ENCODE measurements around the gene EPS8L1. TPM values are rescaled to one million over a fixed set of nuclear protein-coding genes. Genes with fewer than 3 reads are reported as not detected.

Gene EPS8L1
- total RNA-seq, 2 donors from 2014 or later: 22.1 to 23.3 TPM

GRCh38 chr19:55041244-55041626, 34.4 kb upstream of the EPS8L1 start:
- WGBS, 2 donors: 86 to 94% methylated on average over 10 of the region's 10 CpGs
- Histone ChIP-seq H3K4me1 (no peaks in the 10 kb centered on the region), H3K4me3 (no peak overlapping the region), H3K27me3 (no peaks in the 10 kb centered on the region), H3K9me3 (no peaks in the 10 kb centered on the region), H3K36me3 (replicated peaks in 1 of 2; ENCODE audit: insufficient read depth in 1 of 2, low read depth in 2 of 2) (peaks cover 8 to 15% of the 10 kb centered on the region in 2 donors), H3K27ac (no peak overlapping the region)
- ATAC-seq: no peak
- DNase-seq: no peak
- intact Hi-C loops (cut with DNase I): no loop called here
- TF ChIP-seq POLR2A (IDR thresholded peaks at IDR 0.05): no peak
- TF ChIP-seq, protein P1, sequence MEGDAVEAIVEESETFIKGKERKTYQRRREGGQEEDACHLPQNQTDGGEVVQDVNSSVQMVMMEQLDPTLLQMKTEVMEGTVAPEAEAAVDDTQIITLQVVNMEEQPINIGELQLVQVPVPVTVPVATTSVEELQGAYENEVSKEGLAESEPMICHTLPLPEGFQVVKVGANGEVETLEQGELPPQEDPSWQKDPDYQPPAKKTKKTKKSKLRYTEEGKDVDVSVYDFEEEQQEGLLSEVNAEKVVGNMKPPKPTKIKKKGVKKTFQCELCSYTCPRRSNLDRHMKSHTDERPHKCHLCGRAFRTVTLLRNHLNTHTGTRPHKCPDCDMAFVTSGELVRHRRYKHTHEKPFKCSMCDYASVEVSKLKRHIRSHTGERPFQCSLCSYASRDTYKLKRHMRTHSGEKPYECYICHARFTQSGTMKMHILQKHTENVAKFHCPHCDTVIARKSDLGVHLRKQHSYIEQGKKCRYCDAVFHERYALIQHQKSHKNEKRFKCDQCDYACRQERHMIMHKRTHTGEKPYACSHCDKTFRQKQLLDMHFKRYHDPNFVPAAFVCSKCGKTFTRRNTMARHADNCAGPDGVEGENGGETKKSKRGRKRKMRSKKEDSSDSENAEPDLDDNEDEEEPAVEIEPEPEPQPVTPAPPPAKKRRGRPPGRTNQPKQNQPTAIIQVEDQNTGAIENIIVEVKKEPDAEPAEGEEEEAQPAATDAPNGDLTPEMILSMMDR (IDR thresholded peaks at IDR 0.05): no peak

- intact Hi-C loops (cut with DNase I): no loop called here
- DNase-seq (no peak), ATAC-seq (no peak)
- Histone ChIP-seq H3K36me3 (replicated peaks in 1 of 2; ENCODE audit: insufficient read depth in 1 of 2, low read depth in 2 of 2) (peaks cover 11 to 16% of the 10 kb centered on the region in 2 donors), H3K27me3 (no peaks in the 10 kb centered on the region), H3K27ac (no peak overlapping the region), H3K4me3 (no peak overlapping the region), H3K4me1 (no peaks in the 10 kb centered on the region), H3K9me3 (no peaks in the 10 kb centered on the region)
- 75 to 76% methylated on average over 26 to 30 of the region's 30 CpGs for WGBS, 2 donors
- TF ChIP-seq, protein P1 (IDR thresholded peaks at IDR 0.05): no peak
- TF ChIP-seq POLR2A (IDR thresholded peaks at IDR 0.05): no peak
These were observed 33.9 kb upstream of the EPS8L1 start for GRCh38 chr19:55041627-55042343.

DNA sequence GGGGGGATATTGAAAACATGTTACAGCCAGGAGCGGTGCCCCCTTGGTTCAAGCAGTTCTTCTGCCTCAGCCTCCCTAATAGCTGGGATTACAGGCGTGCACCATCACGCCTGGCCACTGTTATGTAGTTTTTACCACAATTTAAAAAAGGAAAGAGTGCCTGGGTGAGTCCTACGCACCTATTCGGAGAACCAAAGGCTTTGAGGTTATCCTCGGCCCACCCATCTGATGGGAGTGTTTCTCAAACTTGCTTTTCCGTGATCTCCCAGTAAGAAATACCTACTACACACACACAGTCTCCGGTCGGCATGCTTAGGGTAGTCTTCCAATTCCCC, 33.4 kb upstream of the EPS8L1 start:
- Histone ChIP-seq H3K36me3 (replicated peaks in 1 of 2; ENCODE audit: insufficient read depth in 1 of 2, low read depth in 2 of 2) (peaks cover 17 to 19% of the 10 kb centered on the region in 2 donors), H3K4me3 (no peak overlapping the region), H3K4me1 (no peaks in the 10 kb centered on the region), H3K27ac (no peak overlapping the region), H3K27me3 (no peaks in the 10 kb centered on the region), H3K9me3 (no peaks in the 10 kb centered on the region)
- no peak for DNase-seq
- no peak for TF ChIP-seq POLR2A (IDR thresholded peaks at IDR 0.05)
- TF ChIP-seq, protein P1 (IDR thresholded peaks at IDR 0.05): no peak
- WGBS, 2 donors: 83 to 87% methylated on average over 9 of the region's 9 CpGs
- no peak for ATAC-seq
- intact Hi-C loops (cut with DNase I): no loop called here

DNA sequence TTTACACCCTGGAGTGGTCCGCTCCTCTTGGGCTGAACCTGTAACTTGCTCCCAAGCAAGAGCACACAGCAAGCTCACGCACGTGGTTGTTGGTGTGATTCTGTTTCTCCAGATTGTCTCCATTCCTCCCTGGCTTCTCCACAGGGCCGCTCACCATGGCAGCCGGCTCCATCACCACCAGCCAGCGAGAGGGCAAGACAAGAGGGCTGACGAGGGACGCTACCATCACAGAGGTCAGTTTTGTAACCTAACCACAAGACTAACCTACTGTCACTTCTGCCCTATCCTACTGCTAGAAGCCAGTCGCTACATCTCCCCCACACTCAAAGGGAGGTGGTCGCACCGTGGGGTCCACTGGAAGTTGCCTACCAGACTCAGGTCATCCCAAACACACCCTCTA, 33.0 kb upstream of the EPS8L1 start:
- peaks cover 17 to 22% of the 10 kb centered on the region in 2 donors for H3K36me3 ChIP-seq (replicated peaks in 1 of 2; ENCODE audit: insufficient read depth in 1 of 2, low read depth in 2 of 2)
- H3K27me3 ChIP-seq: no peaks in the 10 kb centered on the region
- intact Hi-C loops (cut with DNase I): no loop called here
- no peak overlapping the region for H3K4me3 ChIP-seq
- TF ChIP-seq POLR2A (IDR thresholded peaks at IDR 0.05): no peak
- TF ChIP-seq, protein P1 (IDR thresholded peaks at IDR 0.05): no peak
- no peak for DNase-seq
- no peak overlapping the region for H3K27ac ChIP-seq
- H3K4me1 ChIP-seq: no peaks in the 10 kb centered on the region
- WGBS, 2 donors: 63 to 82% methylated on average over 11 of the region's 11 CpGs
- no peak for ATAC-seq
- H3K9me3 ChIP-seq: no peaks in the 10 kb centered on the region

DNA sequence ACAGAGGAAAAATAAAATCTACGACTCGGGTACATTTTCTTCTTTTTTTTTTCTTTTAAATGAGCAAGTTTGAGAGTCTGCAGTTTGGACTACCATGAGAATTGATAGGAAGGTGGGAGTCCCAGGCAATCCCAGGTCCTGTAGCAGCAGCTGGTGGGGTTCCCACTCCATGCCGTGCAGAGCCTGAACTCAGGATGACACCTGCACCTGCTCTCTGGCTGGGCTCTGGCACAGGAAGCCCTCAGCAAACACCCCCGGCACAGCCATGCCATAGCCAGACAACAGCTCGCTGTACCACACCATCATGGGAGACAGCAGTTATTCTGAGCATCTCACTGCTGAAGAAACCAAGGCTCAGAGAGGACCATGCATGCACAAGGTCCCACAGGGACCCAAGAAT, 31.4 kb upstream of the EPS8L1 start:
- 69 to 83% methylated on average over 4 to 5 of the region's 5 CpGs for WGBS, 2 donors
- no peak overlapping the region for H3K27ac ChIP-seq
- ATAC-seq: no peak

More for the DNA sequence above, 31.4 kb upstream of the EPS8L1 start:
- H3K27me3 ChIP-seq: no peaks in the 10 kb centered on the region
- no peaks in the 10 kb centered on the region for H3K9me3 ChIP-seq
- peaks cover 17 to 32% of the 10 kb centered on the region in 2 donors for H3K36me3 ChIP-seq (replicated peaks in 1 of 2; ENCODE audit: insufficient read depth in 1 of 2, low read depth in 2 of 2)
- intact Hi-C loops (cut with DNase I): no loop called here
- TF ChIP-seq, protein P1 (IDR thresholded peaks at IDR 0.05): no peak
- H3K4me1 ChIP-seq: no peaks in the 10 kb centered on the region
- H3K4me3 ChIP-seq: no peak overlapping the region
- no peak for DNase-seq

Data from body of pancreas (tissue), 4 donors.